NB4 (cell line): Measurements from ENCODE around the gene SEMA4C.

ENCODE experiments used
- CTCF ChIP-seq: IDR thresholded peaks from one replicate; pipeline ENCODE4 v1.5.1; 2012; ENCODE audit warnings: low read depth, low read length
- MYC ChIP-seq: IDR thresholded peaks from 2 replicates; pipeline ENCODE4 v1.6.1; 2011; ENCODE audit warnings: low read depth, low read length
- POLR2A ChIP-seq: IDR thresholded peaks from 2 replicates; pipeline ENCODE4 v1.6.1; 2011; ENCODE audit warnings: mild to moderate bottlenecking; ENCODE audit not compliant: insufficient read length; ENCODE audit errors: extremely low read depth

- TF ChIP-seq CTCF: no peak
- no peak for TF ChIP-seq MYC
- TF ChIP-seq POLR2A: no peak
Measured at GRCh38 chr2:96838345-96839292, 31.3 kb downstream of the SEMA4C start.
